GM23338 (cell line): Measurements from ENCODE around the gene NUP214. TPM values are rescaled to one million over a fixed set of nuclear protein-coding genes. Genes with fewer than 3 reads are reported as not detected.

Source experiments
- ATAC-seq: fragments of 200-7000 bp; cut with Tn5 transposase; 3 replicates; pipeline ENCODE4 v1.9.1; 2020
- DNase-seq: peaks from one replicate; pipeline ENCODE4 v3.0.0-alpha.2; 2015; ENCODE audit warnings: low spot score
- H2AFZ ChIP-seq: fragments of 200-600 bp; sonication (generic); 2 replicates; pipeline ENCODE4 v1.8.0; 2016; ENCODE audit warnings: antibody characterized with exemption, mild to moderate bottlenecking, moderate library complexity
- H3F3A ChIP-seq: fragments of 200-600 bp; sonication (generic); replicated peaks from 2 replicates; pipeline ENCODE4 v1.8.0; 2017; ENCODE audit warnings: antibody characterized with exemption, mixed run types, low read depth
- H3K27ac ChIP-seq: fragments of 200-600 bp; sonication (generic); 2 replicates; pipeline ENCODE4 v1.6.1; 2016; ENCODE audit warnings: low read depth
- H3K27me3 ChIP-seq: fragments of 200-600 bp; sonication (generic); 2 replicates; pipeline ENCODE4 v1.8.0; 2016; ENCODE audit warnings: mild to moderate bottlenecking, mixed run types, moderate library complexity; ENCODE audit not compliant: insufficient read depth
- H3K36me3 ChIP-seq: fragments of 200-600 bp; sonication (generic); 2 replicates; pipeline ENCODE4 v1.8.0; 2016; ENCODE audit warnings: mild to moderate bottlenecking; ENCODE audit not compliant: insufficient read depth
- H3K4me1 ChIP-seq: fragments of 200-600 bp; sonication (generic); 2 replicates; pipeline ENCODE4 v1.8.0; 2016; ENCODE audit warnings: mild to moderate bottlenecking, moderate library complexity; ENCODE audit not compliant: insufficient read depth
- H3K4me2 ChIP-seq: fragments of 200-600 bp; sonication (generic); 2 replicates; pipeline ENCODE4 v1.7.1; 2017; ENCODE audit warnings: mixed run types
- H3K4me3 ChIP-seq: fragments of 200-600 bp; sonication (generic); 2 replicates; pipeline ENCODE4 v1.6.1; 2016; ENCODE audit warnings: mixed run types
- H3K79me2 ChIP-seq: fragments of 200-600 bp; sonication (generic); replicated peaks from 2 replicates; pipeline ENCODE4 v1.8.0; 2017; ENCODE audit warnings: mild to moderate bottlenecking; ENCODE audit not compliant: insufficient read depth
- H3K9me2 ChIP-seq: fragments of 200-600 bp; sonication (generic); 2 replicates; pipeline ENCODE4 v1.8.0; 2017; ENCODE audit not compliant: insufficient read depth
- H4K20me1 ChIP-seq: fragments of 200-600 bp; sonication (generic); replicated peaks from 2 replicates; pipeline ENCODE4 v1.8.0; 2017; ENCODE audit warnings: mild to moderate bottlenecking; ENCODE audit not compliant: insufficient read depth
- H3K27ac Mint-ChIP-seq: 2 replicates; pipeline ENCODE4 v1.8.0; 2020; ENCODE audit warnings: inconsistent platforms, mild to moderate bottlenecking, moderate library complexity, mixed read lengths
- H3K27me3 Mint-ChIP-seq: 3 replicates; pipeline ENCODE4 v1.8.0; 2022; ENCODE audit warnings: low read depth, mild to moderate bottlenecking, moderate library complexity, mixed read lengths, inconsistent platforms; ENCODE audit not compliant: insufficient read depth, poor library complexity
- H3K36me3 Mint-ChIP-seq: 3 replicates; pipeline ENCODE4 v1.8.0; 2021; ENCODE audit warnings: low read depth, mild to moderate bottlenecking, inconsistent platforms, moderate library complexity, mixed read lengths
- H3K4me1 Mint-ChIP-seq: 3 replicates; pipeline ENCODE4 v1.8.0; 2020; ENCODE audit warnings: mild to moderate bottlenecking, inconsistent platforms, mixed read lengths
- H3K4me3 Mint-ChIP-seq: 3 replicates; pipeline ENCODE4 v1.8.0; 2021; ENCODE audit warnings: moderate library complexity, mild to moderate bottlenecking, inconsistent platforms, mixed read lengths
- H3K9me3 Mint-ChIP-seq: 3 replicates; pipeline ENCODE4 v1.8.0; 2020; ENCODE audit warnings: moderate library complexity, mild to moderate bottlenecking, inconsistent platforms, mixed read lengths
- CREB1 ChIP-seq: fragments of 250-450 bp; sonication (Bioruptor Pico); IDR thresholded peaks from 2 replicates; pipeline ENCODE4 v1.5.0; 2020; ENCODE audit warnings: low read depth, mild to moderate bottlenecking, moderate library complexity
- CTCF ChIP-seq, 2 experiments: fragments of 200-600 bp in 1 of 2; sonication (generic) in 1 of 2; conservative IDR thresholded peaks; 2 replicates each; pipeline versions ENCODE4 v1.5.1 to v1.6.1; 2016 to 2017; ENCODE audit warnings: antibody characterized with exemption in 2 of 2, low read depth in 2 of 2, mild to moderate bottlenecking in 2 of 2, moderate library complexity in 1 of 2
- ETS1 ChIP-seq: IDR thresholded peaks from 2 replicates; pipeline ENCODE4 v1.6.1; 2016; ENCODE audit warnings: antibody characterized with exemption
- EZH2 ChIP-seq: fragments of 200-600 bp; sonication (generic); IDR thresholded peaks from one replicate; pipeline ENCODE4 v1.8.0; 2017; ENCODE audit warnings: antibody characterized with exemption, mild to moderate bottlenecking, low read depth; ENCODE audit not compliant: unreplicated experiment
- NANOG ChIP-seq: IDR thresholded peaks from 2 replicates; pipeline ENCODE4 v1.6.1; 2016; ENCODE audit warnings: antibody characterized with exemption, borderline replicate concordance
- REST ChIP-seq: IDR thresholded peaks from one replicate; pipeline ENCODE4 v1.6.1; 2018; ENCODE audit warnings: antibody characterized with exemption; ENCODE audit not compliant: unreplicated experiment
- ZNF114 ChIP-seq: fragments of 250-450 bp; sonication (Bioruptor Pico); IDR thresholded peaks from 2 replicates; pipeline ENCODE4 v1.5.0; 2020; ENCODE audit warnings: mild to moderate bottlenecking, moderate library complexity
- ZNF331 ChIP-seq: fragments of 250-450 bp; sonication (Bioruptor Pico); IDR thresholded peaks from 2 replicates; pipeline ENCODE4 v1.5.0; 2020; ENCODE audit warnings: low read depth, mild to moderate bottlenecking, moderate library complexity
- ZNF462 ChIP-seq: fragments of 250-450 bp; sonication (Bioruptor Pico); IDR thresholded peaks from 2 replicates; pipeline ENCODE4 v1.5.0; 2020; ENCODE audit warnings: mild to moderate bottlenecking, moderate library complexity
- polyA plus RNA-seq: library from polyadenylated mRNA; unstranded; fragments of >200 nt; fragmentation: Nextera tagmentation; extraction: Ambion mirVana; gene quantifications from 2 replicates; pipeline ENCODE4 v1.2.1, GENCODE V29; 2016
- total RNA-seq: library from RNA; depleted of rRNA; stranded (reverse); fragments of >200 nt; shearing (Covaris generic); gene quantifications from 2 replicates; pipeline ENCODE4 v1.2.3, GENCODE V29; 2014

Gene NUP214
- total and polyA plus RNA-seq, 2 experiments from 2014 or later, result 36.0 to 57.0 TPM

- H4K20me1 ChIP-seq, result peaks cover 15% of the 10 kb centered on the region
- H3K36me3 ChIP-seq, result peaks cover 62% of the 10 kb centered on the region
- no peak for TF ChIP-seq CTCF (conservative IDR thresholded peaks at IDR 0.05; ENCODE audit: low read depth in 2 of 2)
- TF ChIP-seq NANOG, result no peak
- TF ChIP-seq EZH2, result no peak
- no peak for TF ChIP-seq ZNF331 (CRISPR knock-in tag)
- no peak for TF ChIP-seq ETS1
- no peak for TF ChIP-seq REST
- no peak for TF ChIP-seq CREB1 (CRISPR knock-in tag)
- DNase-seq (no peak), ATAC-seq (no peak)
- Mint-ChIP-seq H3K36me3 (peaks cover 67% of the 10 kb centered on the region), H3K27me3 (peaks cover 2% of the 10 kb centered on the region), H3K27ac (no peak overlapping the region), H3K9me3 (no peaks in the 10 kb centered on the region), H3K4me1 (no peaks in the 10 kb centered on the region), H3K4me3 (no peak overlapping the region)
- H2AFZ ChIP-seq, result no peak overlapping the region
- H3K9me2 ChIP-seq, result no peaks in the 10 kb centered on the region
- H3F3A ChIP-seq, result no peaks in the 10 kb centered on the region
- H3K4me3 ChIP-seq, result no peak overlapping the region
- no peak overlapping the region for H3K4me2 ChIP-seq
- H3K79me2 ChIP-seq, result no peaks in the 10 kb centered on the region
- H3K27me3 ChIP-seq, result no peaks in the 10 kb centered on the region
- H3K27ac ChIP-seq, result no peak overlapping the region
- H3K4me1 ChIP-seq, result no peaks in the 10 kb centered on the region
Observed at GRCh38 chr9:131140112-131140511, 14.7 kb downstream of the NUP214 start.

GRCh38 chr9:131140550-131140949 lies 15.2 kb downstream of the NUP214 start:
- H3K36me3 Mint-ChIP-seq, result peaks cover 67% of the 10 kb centered on the region
- no peak overlapping the region for H3K27ac Mint-ChIP-seq
- ATAC-seq (no peak), DNase-seq (no peak)
- H3K4me3 ChIP-seq, result no peak overlapping the region
- no peak overlapping the region for H3K4me2 ChIP-seq
- H3K4me3 Mint-ChIP-seq, result no peak overlapping the region
- no peaks in the 10 kb centered on the region for H3K9me2 ChIP-seq
- H4K20me1 ChIP-seq, result peaks cover 15% of the 10 kb centered on the region
- no peaks in the 10 kb centered on the region for H3K27me3 ChIP-seq
- no peaks in the 10 kb centered on the region for H3K9me3 Mint-ChIP-seq
- H3K27ac ChIP-seq, result no peak overlapping the region
- H3K4me1 Mint-ChIP-seq, result no peaks in the 10 kb centered on the region
- H3K4me1 ChIP-seq, result no peaks in the 10 kb centered on the region
- peaks cover 2% of the 10 kb centered on the region for H3K27me3 Mint-ChIP-seq
- no peaks in the 10 kb centered on the region for H3K79me2 ChIP-seq
- no peak overlapping the region for H2AFZ ChIP-seq
- no peaks in the 10 kb centered on the region for H3F3A ChIP-seq
- peaks cover 64% of the 10 kb centered on the region for H3K36me3 ChIP-seq
- no peak for TF ChIP-seq ZNF114 (CRISPR knock-in tag)
- TF ChIP-seq ZNF462 (CRISPR knock-in tag), result no peak
